ENCODE data around the gene FHOD3. TPM values are rescaled to one million over a fixed set of nuclear protein-coding genes. Genes with fewer than 3 reads are reported as not detected.
A peak's percentile ranks its signal among the peaks of the same experiment; 100 is the strongest.

FHOD3 gene
- total RNA-seq, 1 experiment from 2014 or later = 2.9 TPM

DNA sequence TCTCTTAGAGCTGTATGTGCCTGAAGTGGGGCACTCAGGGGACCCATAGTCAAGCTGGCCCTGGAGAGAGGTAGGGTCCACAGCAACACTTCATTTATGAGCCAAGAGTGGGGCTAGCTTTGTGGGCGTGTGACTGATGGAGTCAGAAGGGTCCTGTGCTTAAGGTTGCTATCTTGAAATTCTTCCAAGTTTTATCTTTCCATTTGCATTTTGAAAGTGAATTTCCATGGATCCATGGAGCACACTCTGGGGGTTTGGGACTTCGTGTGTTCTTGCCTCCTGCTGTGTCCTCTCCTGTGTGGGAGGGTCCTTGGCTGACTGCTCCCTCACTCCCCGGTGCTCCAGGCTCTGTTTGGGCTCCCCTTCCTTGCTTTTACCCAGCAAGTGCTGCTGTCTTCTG, 50.8 kb downstream of the FHOD3 start:
- Mint-ChIP-seq H3K9me3 (ENCODE audit: low read depth, unreplicated experiment) (no peaks in the 10 kb centered on the region), H3K36me3 (ENCODE audit: insufficient read depth, unreplicated experiment) (peaks cover 4% of the 10 kb centered on the region), H3K27ac (ENCODE audit: unreplicated experiment) (no peak overlapping the region), H3K4me3 (ENCODE audit: low read depth, unreplicated experiment) (no peak overlapping the region), H3K27me3 (ENCODE audit: unreplicated experiment) (no peaks in the 10 kb centered on the region), H3K4me1 (ENCODE audit: low read depth, unreplicated experiment) (peaks cover 46% of the 10 kb centered on the region)
- CTCF ChIA-PET = interaction anchor here (1.8 kb wide), 1 partner anchor 17 kb away, joined by 6 read pairs; no protein-coding TSS in a partner anchor
- intact Hi-C loops (cut with micrococcal nuclease; ENCODE audit: unreplicated experiment) = no loop called here
- TF ChIP-seq, protein P1, sequence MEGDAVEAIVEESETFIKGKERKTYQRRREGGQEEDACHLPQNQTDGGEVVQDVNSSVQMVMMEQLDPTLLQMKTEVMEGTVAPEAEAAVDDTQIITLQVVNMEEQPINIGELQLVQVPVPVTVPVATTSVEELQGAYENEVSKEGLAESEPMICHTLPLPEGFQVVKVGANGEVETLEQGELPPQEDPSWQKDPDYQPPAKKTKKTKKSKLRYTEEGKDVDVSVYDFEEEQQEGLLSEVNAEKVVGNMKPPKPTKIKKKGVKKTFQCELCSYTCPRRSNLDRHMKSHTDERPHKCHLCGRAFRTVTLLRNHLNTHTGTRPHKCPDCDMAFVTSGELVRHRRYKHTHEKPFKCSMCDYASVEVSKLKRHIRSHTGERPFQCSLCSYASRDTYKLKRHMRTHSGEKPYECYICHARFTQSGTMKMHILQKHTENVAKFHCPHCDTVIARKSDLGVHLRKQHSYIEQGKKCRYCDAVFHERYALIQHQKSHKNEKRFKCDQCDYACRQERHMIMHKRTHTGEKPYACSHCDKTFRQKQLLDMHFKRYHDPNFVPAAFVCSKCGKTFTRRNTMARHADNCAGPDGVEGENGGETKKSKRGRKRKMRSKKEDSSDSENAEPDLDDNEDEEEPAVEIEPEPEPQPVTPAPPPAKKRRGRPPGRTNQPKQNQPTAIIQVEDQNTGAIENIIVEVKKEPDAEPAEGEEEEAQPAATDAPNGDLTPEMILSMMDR (IDR thresholded peaks at IDR 0.05; ENCODE audit: unreplicated experiment) = no peak
- DNase-seq = no peak
- BruUV-seq (replicated peaks) = no TSS peak

DNA sequence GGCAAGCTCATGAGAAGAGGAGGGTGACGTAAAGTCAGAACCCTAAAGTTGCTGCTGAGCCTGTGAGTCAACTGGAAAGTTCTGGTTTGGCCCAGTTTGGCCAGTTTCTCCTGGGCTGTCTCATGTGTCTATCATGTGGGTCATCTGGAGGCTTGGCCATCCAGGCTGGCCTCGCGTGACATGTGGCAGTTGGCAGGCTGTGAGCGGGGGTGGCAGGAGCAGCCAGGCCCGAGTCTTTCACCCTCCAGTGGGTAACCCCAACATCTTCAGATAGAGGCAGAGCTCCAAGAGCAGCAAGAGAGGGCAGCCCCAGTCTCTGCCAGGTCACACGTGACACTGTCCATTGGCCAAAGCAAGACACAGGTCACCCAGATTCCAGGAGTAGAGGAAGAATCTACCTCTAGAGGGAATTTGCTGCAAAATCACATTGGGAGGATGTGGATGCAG, 51.5 kb downstream of the FHOD3 start:
- peaks cover 46% of the 10 kb centered on the region for H3K4me1 Mint-ChIP-seq (ENCODE audit: low read depth, unreplicated experiment)
- H3K4me3 Mint-ChIP-seq (ENCODE audit: low read depth, unreplicated experiment) = no peak overlapping the region
- TF ChIP-seq, protein P1 (IDR thresholded peaks at IDR 0.05; ENCODE audit: unreplicated experiment) = no peak
- CTCF ChIA-PET = interaction anchor here (1.1 to 1.8 kb wide), 2 partner anchors 17 to 40 kb away, joined by 4 to 6 read pairs; no protein-coding TSS in a partner anchor
- H3K9me3 Mint-ChIP-seq (ENCODE audit: low read depth, unreplicated experiment) = no peaks in the 10 kb centered on the region
- no peak overlapping the region for H3K27ac Mint-ChIP-seq (ENCODE audit: unreplicated experiment)
- no peak for DNase-seq
- peaks cover 4% of the 10 kb centered on the region for H3K36me3 Mint-ChIP-seq (ENCODE audit: insufficient read depth, unreplicated experiment)
- intact Hi-C loops (cut with micrococcal nuclease; ENCODE audit: unreplicated experiment) = no loop called here
- no peaks in the 10 kb centered on the region for H3K27me3 Mint-ChIP-seq (ENCODE audit: unreplicated experiment)
- no TSS peak for BruUV-seq (replicated peaks)

DNA sequence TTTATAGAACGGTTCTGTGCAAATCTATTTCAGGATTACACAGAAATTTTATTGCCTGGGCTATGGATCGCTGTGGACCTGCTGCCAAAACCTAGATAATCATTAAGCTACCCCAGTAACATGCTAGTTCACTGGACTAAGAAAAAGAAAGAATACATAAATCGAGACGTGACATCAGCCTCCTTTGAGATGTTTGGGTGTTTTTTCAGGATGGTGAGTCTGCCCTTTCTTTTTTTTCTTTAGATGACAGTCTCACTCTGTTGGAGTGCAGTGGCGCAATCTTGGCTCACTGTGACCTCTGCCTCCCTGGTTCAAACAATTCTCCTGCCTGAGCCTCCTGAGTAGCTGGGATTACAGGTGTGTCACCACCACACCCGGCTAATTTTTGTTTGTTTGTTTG, 52.0 kb downstream of the FHOD3 start:
- no TSS peak for BruUV-seq (replicated peaks)
- CTCF ChIA-PET = interaction anchor here (1.1 to 1.8 kb wide), 2 partner anchors 18 to 40 kb away, joined by 4 to 6 read pairs; no protein-coding TSS in a partner anchor
- Mint-ChIP-seq H3K4me3 (ENCODE audit: low read depth, unreplicated experiment) (peak overlapping the region; percentile 26), H3K27me3 (ENCODE audit: unreplicated experiment) (no peaks in the 10 kb centered on the region), H3K4me1 (ENCODE audit: low read depth, unreplicated experiment) (peaks cover 46% of the 10 kb centered on the region), H3K27ac (ENCODE audit: unreplicated experiment) (no peak overlapping the region), H3K9me3 (ENCODE audit: low read depth, unreplicated experiment) (no peaks in the 10 kb centered on the region), H3K36me3 (ENCODE audit: insufficient read depth, unreplicated experiment) (peaks cover 4% of the 10 kb centered on the region)
- intact Hi-C loops (cut with micrococcal nuclease; ENCODE audit: unreplicated experiment) = no loop called here
- TF ChIP-seq, protein P1 (IDR thresholded peaks at IDR 0.05; ENCODE audit: unreplicated experiment) = no peak
- DNase-seq = peak; percentile 49

DNA sequence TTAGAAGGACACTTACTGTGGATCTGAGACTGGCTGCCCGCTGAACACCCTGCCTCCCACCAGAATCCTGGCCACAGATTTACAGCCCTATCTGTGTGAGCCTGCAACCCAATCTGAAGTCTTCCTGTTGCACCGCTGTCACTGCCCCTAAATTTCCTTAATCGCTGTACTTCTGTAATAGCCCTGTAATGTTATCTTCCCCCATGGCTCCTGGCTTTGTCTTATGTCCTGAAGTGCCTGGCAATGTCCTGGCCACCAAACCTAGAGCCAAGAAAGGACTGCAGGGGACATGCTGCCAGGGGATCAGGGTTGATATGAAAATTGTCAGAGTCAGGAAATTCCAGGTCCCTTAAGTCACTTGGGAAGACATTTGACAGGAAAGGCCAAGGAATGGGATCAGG, 52.7 kb downstream of the FHOD3 start:
- H3K27ac Mint-ChIP-seq (ENCODE audit: unreplicated experiment) = no peak overlapping the region
- intact Hi-C loops (cut with micrococcal nuclease; ENCODE audit: unreplicated experiment) = no loop called here

More for the DNA sequence above, 52.7 kb downstream of the FHOD3 start:
- CTCF ChIA-PET = no interaction called here
- H3K27me3 Mint-ChIP-seq (ENCODE audit: unreplicated experiment) = no peaks in the 10 kb centered on the region
- DNase-seq = no peak
- BruUV-seq (replicated peaks) = no TSS peak
- peaks cover 46% of the 10 kb centered on the region for H3K4me1 Mint-ChIP-seq (ENCODE audit: low read depth, unreplicated experiment)
- TF ChIP-seq, protein P1 (IDR thresholded peaks at IDR 0.05; ENCODE audit: unreplicated experiment) = no peak
- H3K36me3 Mint-ChIP-seq (ENCODE audit: insufficient read depth, unreplicated experiment) = peaks cover 4% of the 10 kb centered on the region
- no peaks in the 10 kb centered on the region for H3K9me3 Mint-ChIP-seq (ENCODE audit: low read depth, unreplicated experiment)
- H3K4me3 Mint-ChIP-seq (ENCODE audit: low read depth, unreplicated experiment) = no peak overlapping the region
